ENCODE data around the gene MCCC1. TPM values are rescaled to one million over a fixed set of nuclear protein-coding genes. Genes with fewer than 3 reads are reported as not detected.
"Not testable (repeated sequence)": the region's sequence is repeated elsewhere in the genome, so short reads cannot be mapped to it uniquely, and the experiment has no call there.

Gene MCCC1
- total and polyA plus RNA-seq, 2 of the 13 experiments (the other 11 are each of a cell fraction or from before 2014, with no cell fraction given): 11.7 to 30.1 TPM

DNA sequence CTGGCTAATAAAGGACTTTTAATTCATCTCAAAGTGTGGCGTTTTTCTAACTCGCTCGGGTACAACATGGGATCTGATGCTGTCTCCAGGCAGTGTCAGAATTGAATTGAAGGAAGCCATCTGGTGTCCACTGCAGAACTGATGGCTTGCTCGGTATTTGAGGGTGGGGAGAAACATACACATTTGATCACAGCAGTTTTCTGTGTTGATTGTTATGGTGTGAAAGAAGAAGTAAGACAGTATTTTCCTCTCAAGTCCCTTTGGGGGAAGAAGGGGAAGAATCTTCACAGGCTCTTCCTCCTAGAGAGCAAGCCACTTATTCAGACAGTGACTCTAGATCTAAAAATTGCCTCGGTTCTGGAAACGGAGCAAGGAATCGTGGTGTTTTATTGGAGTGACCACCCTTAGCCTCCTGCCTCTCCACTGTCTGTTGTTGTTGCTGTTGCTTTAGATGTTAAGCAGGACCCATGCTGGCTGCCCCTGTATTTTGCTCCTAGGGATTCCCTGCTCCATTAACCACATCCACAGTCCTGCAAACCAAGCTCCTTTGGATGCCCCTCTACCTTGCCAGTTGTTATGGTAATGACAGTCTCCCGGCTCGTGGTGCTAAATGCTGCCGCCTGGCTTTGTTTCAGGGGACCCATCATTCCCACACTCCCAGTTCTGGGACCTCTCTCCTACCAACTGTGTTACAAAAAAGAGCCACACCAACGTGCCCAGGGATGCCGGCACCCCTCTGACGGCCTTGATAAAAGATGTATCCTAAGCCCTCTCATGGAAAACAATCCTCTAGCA, 15.3 kb upstream of the MCCC1 start:
- Histone ChIP-seq H4K20me1 (ENCODE audit: insufficient read depth, low read length) (no peaks in the 10 kb centered on the region), H3K9ac (ENCODE audit: insufficient read depth, low read depth, low read length) (no peak overlapping the region), H3K27me3 (ENCODE audit: control insufficient read depth in 1 of 2, insufficient read depth in 2 of 2, low read length in 2 of 2) (peaks cover 0 to 27% of the 10 kb centered on the region in 2 experiments; a peak in 3 of 5 replicates), H3K27ac (ENCODE audit: extremely low read length, insufficient read depth, low read length) (no peak overlapping the region), H3K79me2 (ENCODE audit: insufficient read depth, low read length) (no peaks in the 10 kb centered on the region), H3K4me2 (ENCODE audit: low read depth, low read length) (no peak overlapping the region), H2AFZ (ENCODE audit: low read length) (no peak overlapping the region), H3K4me3 (replicated peaks in 1 of 3; ENCODE audit: insufficient read depth in 1 of 3, low read depth in 2 of 3, low read length in 3 of 3) (no peak overlapping the region), H3K36me3 (replicated peaks in 1 of 2; ENCODE audit: control insufficient read depth in 1 of 2, insufficient read depth in 2 of 2, low read length in 2 of 2) (no peaks in the 10 kb centered on the region), H3K4me1 (ENCODE audit: insufficient read depth, low read length) (no peaks in the 10 kb centered on the region; the same call in 1 of the 2 replicates), H3K9me3 (ENCODE audit: low read length) (no peaks in the 10 kb centered on the region)
- no peak; the same call in 2 of the 3 replicates for ATAC-seq
- intact Hi-C loops (cut with micrococcal nuclease; ENCODE audit: unreplicated experiment) (no loop called here), in situ Hi-C loops (cut with HindIII; ENCODE audit: extremely low pct_ligation_motif_present, low pct_unique_long_range_greater_than_20kb) (no loop called here)
- WGBS (ENCODE audit: low lambda C conversion rate): 30% methylated on average over 12 of the region's 13 CpGs
- ChIA-PET POLR2A (no interaction called here), CTCF (ENCODE audit: low intra/inter-chr PET ratio, low total read pairs) (no interaction called here)
- FAIRE-seq: no peak
- no peak for DNase-seq (ENCODE audit: low spot score)
- TF ChIP-seq ZNF556 (CRISPR knock-in tag; IDR thresholded peaks at IDR 0.05; ENCODE audit: borderline replicate concordance) (no peak), ASH2L (IDR thresholded peaks at IDR 0.05; ENCODE audit: insufficient read length, low read depth, low read length) (no peak), PCBP1 (IDR thresholded peaks at IDR 0.05; ENCODE audit: borderline replicate concordance, low read depth, low read length) (no peak), TEF (CRISPR knock-in tag; IDR thresholded peaks at IDR 0.05) (no peak), NFIB (CRISPR knock-in tag; IDR thresholded peaks at IDR 0.05; ENCODE audit: borderline replicate concordance) (no peak), MZF1 (CRISPR knock-in tag; IDR thresholded peaks at IDR 0.05; ENCODE audit: borderline replicate concordance) (no peak), ZNF232 (CRISPR knock-in tag; IDR thresholded peaks at IDR 0.05; ENCODE audit: borderline replicate concordance) (no peak), ZNF674 (CRISPR knock-in tag; IDR thresholded peaks at IDR 0.05; ENCODE audit: low read depth) (no peak), ZNF766 (CRISPR knock-in tag; IDR thresholded peaks at IDR 0.05; ENCODE audit: borderline replicate concordance) (no peak), ZNF687 (CRISPR knock-in tag; IDR thresholded peaks at IDR 0.05) (no peak), ZSCAN12 (CRISPR knock-in tag; IDR thresholded peaks at IDR 0.05) (no peak)
- BruUV-seq (replicated peaks): no TSS peak

- BruUV-seq (replicated peaks); H3K36me3 ChIP-seq (replicated peaks in 1 of 2; ENCODE audit: control insufficient read depth in 1 of 2, insufficient read depth in 2 of 2, low read length in 2 of 2); H3K27me3 ChIP-seq (ENCODE audit: control insufficient read depth in 1 of 2, insufficient read depth in 2 of 2, low read length in 2 of 2); H3K9me3 ChIP-seq (ENCODE audit: low read length); intact Hi-C loops (cut with micrococcal nuclease; ENCODE audit: unreplicated experiment); H3K79me2 ChIP-seq (ENCODE audit: insufficient read depth, low read length); H3K4me3 ChIP-seq (replicated peaks in 1 of 3; ENCODE audit: insufficient read depth in 1 of 3, low read depth in 2 of 3, low read length in 3 of 3); in situ Hi-C loops (cut with HindIII; ENCODE audit: extremely low pct_ligation_motif_present, low pct_unique_long_range_greater_than_20kb); H2AFZ ChIP-seq (ENCODE audit: low read length); H4K20me1 ChIP-seq (ENCODE audit: insufficient read depth, low read length); DNase-seq (ENCODE audit: low spot score); H3K9ac ChIP-seq (ENCODE audit: insufficient read depth, low read depth, low read length); POLR2A ChIA-PET; CTCF ChIA-PET (ENCODE audit: low intra/inter-chr PET ratio, low total read pairs); H3K4me1 ChIP-seq (ENCODE audit: insufficient read depth, low read length); FAIRE-seq; H3K27ac ChIP-seq (ENCODE audit: extremely low read length, insufficient read depth, low read length); H3K4me2 ChIP-seq (ENCODE audit: low read depth, low read length); ATAC-seq: not testable (repeated sequence)
- 5% methylated on average over 1 of the region's 1 CpG for WGBS (ENCODE audit: low lambda C conversion rate)
These were observed 10.6 kb upstream of the MCCC1 start for GRCh38 chr3:183109847-183110246.

Measured in HepG2 (cell line).